ENCODE data around the gene ALK.

- no peak for TF ChIP-seq CTCF (IDR thresholded peaks at IDR 0.05)
- no peak for TF ChIP-seq POLR2A (IDR thresholded peaks at IDR 0.05)
These were observed 339.3 kb downstream of the ALK start for GRCh38 chr2:29582062-29582461.

Data from thyroid gland (tissue), 4 donors.